ENCODE results near the gene DAB2.

DAB2 gene

DNA sequence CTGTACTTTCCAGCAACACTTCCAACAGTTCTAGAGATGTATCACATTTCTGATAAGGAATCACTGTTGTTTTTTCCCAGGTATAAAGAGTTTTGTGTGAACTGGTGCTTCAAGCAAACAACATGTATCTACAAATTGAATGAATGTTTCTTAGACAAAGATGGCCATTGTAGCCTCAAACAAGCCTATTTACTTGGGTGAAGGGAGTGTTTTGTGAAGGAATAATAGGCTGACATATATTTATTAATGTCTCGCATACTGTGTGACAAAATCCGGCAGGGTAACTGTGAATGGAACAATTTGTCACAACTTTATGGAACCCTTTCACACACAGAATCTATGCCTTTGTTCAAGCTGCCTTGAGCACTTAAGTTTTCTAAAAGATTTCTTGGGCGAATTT lies 24.8 kb upstream of the DAB2 start:
- Histone ChIP-seq H3K4me1 (no peaks in the 10 kb centered on the region), H3K4me2 (ENCODE audit: low read length) (no peak overlapping the region), H3K27ac (no peak overlapping the region), H3K9ac (no peak overlapping the region), H3K27me3 (ENCODE audit: control insufficient read depth, insufficient read depth, low read length) (no peaks in the 10 kb centered on the region), H3K9me3 (ENCODE audit: control insufficient read depth, low read length) (no peaks in the 10 kb centered on the region), H3K4me3 (ENCODE audit: low read depth, low read length) (no peak overlapping the region), H3K79me2 (no peaks in the 10 kb centered on the region), H3K36me3 (ENCODE audit: control insufficient read depth, insufficient read depth, low read length) (no peaks in the 10 kb centered on the region), H2AFZ (no peak overlapping the region)
- TF ChIP-seq, protein P1, sequence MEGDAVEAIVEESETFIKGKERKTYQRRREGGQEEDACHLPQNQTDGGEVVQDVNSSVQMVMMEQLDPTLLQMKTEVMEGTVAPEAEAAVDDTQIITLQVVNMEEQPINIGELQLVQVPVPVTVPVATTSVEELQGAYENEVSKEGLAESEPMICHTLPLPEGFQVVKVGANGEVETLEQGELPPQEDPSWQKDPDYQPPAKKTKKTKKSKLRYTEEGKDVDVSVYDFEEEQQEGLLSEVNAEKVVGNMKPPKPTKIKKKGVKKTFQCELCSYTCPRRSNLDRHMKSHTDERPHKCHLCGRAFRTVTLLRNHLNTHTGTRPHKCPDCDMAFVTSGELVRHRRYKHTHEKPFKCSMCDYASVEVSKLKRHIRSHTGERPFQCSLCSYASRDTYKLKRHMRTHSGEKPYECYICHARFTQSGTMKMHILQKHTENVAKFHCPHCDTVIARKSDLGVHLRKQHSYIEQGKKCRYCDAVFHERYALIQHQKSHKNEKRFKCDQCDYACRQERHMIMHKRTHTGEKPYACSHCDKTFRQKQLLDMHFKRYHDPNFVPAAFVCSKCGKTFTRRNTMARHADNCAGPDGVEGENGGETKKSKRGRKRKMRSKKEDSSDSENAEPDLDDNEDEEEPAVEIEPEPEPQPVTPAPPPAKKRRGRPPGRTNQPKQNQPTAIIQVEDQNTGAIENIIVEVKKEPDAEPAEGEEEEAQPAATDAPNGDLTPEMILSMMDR (IDR thresholded peaks at IDR 0.05) = no peak

DNA sequence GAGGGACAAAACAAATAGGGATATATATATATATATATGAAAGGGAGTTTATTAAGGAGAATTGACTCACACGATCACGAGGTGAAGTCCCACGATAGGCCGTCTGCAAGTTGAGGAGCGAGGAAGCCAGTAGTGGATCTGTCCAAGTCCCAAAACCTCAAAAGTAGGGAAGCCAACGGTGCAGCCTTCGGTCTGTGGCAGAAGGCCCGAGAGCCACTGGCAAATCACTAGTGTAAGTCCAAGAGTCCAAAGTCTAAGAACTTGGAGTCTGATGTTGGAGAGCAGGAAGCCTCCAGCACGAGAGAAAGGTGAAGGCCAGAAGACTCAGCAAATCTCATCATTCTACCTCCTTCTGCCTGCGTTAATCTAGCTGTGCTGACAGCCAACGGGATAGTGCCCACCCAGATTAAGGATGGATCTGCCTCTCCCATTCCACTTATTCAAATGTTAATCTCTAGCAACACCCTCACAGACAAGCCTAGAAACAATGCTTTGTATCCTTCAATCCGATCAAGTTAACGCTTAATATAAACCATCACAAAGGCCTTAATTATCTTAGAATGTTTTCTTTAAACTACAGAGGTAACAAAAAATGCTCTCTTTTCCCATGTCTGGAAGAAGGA lies 23.8 kb upstream of the DAB2 start:
- no peaks in the 10 kb centered on the region for H3K4me1 ChIP-seq
- no peaks in the 10 kb centered on the region for H3K9me3 ChIP-seq (ENCODE audit: control insufficient read depth, low read length)
- no peak overlapping the region for H3K4me2 ChIP-seq (ENCODE audit: low read length)
- H3K27ac ChIP-seq = no peak overlapping the region
- TF ChIP-seq, protein P1 (IDR thresholded peaks at IDR 0.05) = no peak
- no peak overlapping the region for H3K4me3 ChIP-seq (ENCODE audit: low read depth, low read length)
- H3K79me2 ChIP-seq = no peaks in the 10 kb centered on the region
- H3K9ac ChIP-seq = no peak overlapping the region
- H3K27me3 ChIP-seq (ENCODE audit: control insufficient read depth, insufficient read depth, low read length) = no peaks in the 10 kb centered on the region
- H3K36me3 ChIP-seq (ENCODE audit: control insufficient read depth, insufficient read depth, low read length) = no peaks in the 10 kb centered on the region
- no peak overlapping the region for H2AFZ ChIP-seq

DNA sequence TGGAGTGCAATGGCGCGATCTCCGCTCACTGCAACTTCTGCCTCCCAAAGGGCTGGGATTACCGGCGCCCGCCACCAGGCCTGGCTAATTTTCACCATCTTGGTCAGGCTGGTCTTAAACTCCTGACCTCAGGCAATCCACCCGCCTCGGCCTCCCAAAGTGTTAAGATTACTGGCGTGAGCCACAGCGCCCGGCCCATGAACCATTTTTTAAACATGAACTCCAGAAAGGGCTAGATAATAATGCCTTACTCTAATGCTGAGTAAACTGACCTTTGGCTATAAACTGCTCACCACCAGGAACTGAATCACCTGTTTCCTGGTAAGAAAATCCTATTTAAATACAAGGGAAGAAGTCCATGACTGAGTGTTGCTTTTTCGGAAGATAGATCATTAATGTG lies 23.2 kb upstream of the DAB2 start:
- Histone ChIP-seq H3K9me3 (ENCODE audit: control insufficient read depth, low read length) (no peaks in the 10 kb centered on the region), H3K27me3 (ENCODE audit: control insufficient read depth, insufficient read depth, low read length) (no peaks in the 10 kb centered on the region), H3K4me2 (ENCODE audit: low read length) (no peak overlapping the region), H3K36me3 (ENCODE audit: control insufficient read depth, insufficient read depth, low read length) (no peaks in the 10 kb centered on the region), H2AFZ (no peak overlapping the region), H3K4me1 (no peaks in the 10 kb centered on the region), H3K27ac (no peak overlapping the region), H3K4me3 (ENCODE audit: low read depth, low read length) (no peak overlapping the region), H3K79me2 (no peaks in the 10 kb centered on the region), H3K9ac (no peak overlapping the region)
- TF ChIP-seq, protein P1 (IDR thresholded peaks at IDR 0.05) = no peak

DNA sequence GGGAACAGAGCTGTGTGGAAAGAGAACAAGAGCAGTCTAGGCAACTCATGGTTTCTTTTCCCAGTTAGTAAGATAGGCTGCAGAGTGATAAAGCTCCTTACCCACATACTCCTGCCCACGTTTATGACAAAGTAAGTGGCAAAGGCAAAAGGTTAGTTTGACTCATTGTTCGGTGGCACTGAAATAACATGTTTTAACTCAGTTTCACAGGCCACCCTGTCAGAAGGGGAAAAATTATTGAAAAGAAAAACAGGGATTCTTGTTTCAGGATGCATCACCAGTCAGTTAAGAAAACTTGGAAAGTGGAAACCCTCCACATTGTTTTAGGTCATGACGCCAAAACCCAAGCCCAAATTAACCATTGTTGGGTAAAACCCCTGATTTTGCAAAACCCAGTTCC lies 22.3 kb upstream of the DAB2 start:
- H3K4me2 ChIP-seq (ENCODE audit: low read length) = no peak overlapping the region
- no peaks in the 10 kb centered on the region for H3K79me2 ChIP-seq
- H3K9ac ChIP-seq = no peak overlapping the region
- H3K27ac ChIP-seq = no peak overlapping the region
- TF ChIP-seq, protein P1 (IDR thresholded peaks at IDR 0.05) = no peak
- no peaks in the 10 kb centered on the region for H3K4me1 ChIP-seq
- H3K36me3 ChIP-seq (ENCODE audit: control insufficient read depth, insufficient read depth, low read length) = no peaks in the 10 kb centered on the region
- H2AFZ ChIP-seq = no peak overlapping the region
- no peak overlapping the region for H3K4me3 ChIP-seq (ENCODE audit: low read depth, low read length)
- H3K9me3 ChIP-seq (ENCODE audit: control insufficient read depth, low read length) = no peaks in the 10 kb centered on the region
- no peaks in the 10 kb centered on the region for H3K27me3 ChIP-seq (ENCODE audit: control insufficient read depth, insufficient read depth, low read length)

DNA sequence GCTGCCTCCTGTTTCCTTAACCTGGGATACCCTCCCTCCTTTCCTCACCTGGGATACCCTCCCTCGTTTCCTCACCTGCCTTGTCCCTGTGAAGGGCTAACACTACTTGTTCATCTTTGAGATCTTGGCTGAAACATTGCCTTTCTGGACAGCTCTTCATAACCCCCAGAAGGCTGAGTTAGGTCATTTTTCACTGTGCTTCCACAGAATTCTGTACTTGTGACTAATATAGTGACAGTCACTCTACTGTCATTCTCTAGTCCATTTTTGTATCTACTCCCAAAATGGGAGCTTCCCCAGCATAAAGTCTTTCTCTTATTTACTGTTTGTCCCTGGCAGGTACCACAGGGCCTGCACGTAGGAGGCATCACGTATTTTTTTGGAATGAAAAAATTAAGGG lies 21.5 kb upstream of the DAB2 start:
- Histone ChIP-seq H3K4me3 (ENCODE audit: low read depth, low read length) (no peak overlapping the region), H2AFZ (no peak overlapping the region), H3K79me2 (no peaks in the 10 kb centered on the region), H3K9ac (no peak overlapping the region), H3K27ac (no peak overlapping the region), H3K27me3 (ENCODE audit: control insufficient read depth, insufficient read depth, low read length) (no peaks in the 10 kb centered on the region), H3K9me3 (ENCODE audit: control insufficient read depth, low read length) (no peaks in the 10 kb centered on the region), H3K36me3 (ENCODE audit: control insufficient read depth, insufficient read depth, low read length) (no peaks in the 10 kb centered on the region), H3K4me1 (no peaks in the 10 kb centered on the region), H3K4me2 (ENCODE audit: low read length) (no peak overlapping the region)
- TF ChIP-seq, protein P1 (IDR thresholded peaks at IDR 0.05) = no peak
